GM18519 (cell line): ENCODE measurements around the gene AP2A2.
"Not testable (repeated sequence)": the region's sequence is repeated elsewhere in the genome, so short reads cannot be mapped to it uniquely, and the experiment has no call there.

Source experiments
- ATAC-seq: cut with Tn5 transposase; IDR thresholded peaks from one replicate; pipeline ENCODE4 v1.9.1; 2021; ENCODE audit warnings: mild to moderate bottlenecking, moderate library complexity; ENCODE audit not compliant: unreplicated experiment, low FRiP score

Gene AP2A2

DNA sequence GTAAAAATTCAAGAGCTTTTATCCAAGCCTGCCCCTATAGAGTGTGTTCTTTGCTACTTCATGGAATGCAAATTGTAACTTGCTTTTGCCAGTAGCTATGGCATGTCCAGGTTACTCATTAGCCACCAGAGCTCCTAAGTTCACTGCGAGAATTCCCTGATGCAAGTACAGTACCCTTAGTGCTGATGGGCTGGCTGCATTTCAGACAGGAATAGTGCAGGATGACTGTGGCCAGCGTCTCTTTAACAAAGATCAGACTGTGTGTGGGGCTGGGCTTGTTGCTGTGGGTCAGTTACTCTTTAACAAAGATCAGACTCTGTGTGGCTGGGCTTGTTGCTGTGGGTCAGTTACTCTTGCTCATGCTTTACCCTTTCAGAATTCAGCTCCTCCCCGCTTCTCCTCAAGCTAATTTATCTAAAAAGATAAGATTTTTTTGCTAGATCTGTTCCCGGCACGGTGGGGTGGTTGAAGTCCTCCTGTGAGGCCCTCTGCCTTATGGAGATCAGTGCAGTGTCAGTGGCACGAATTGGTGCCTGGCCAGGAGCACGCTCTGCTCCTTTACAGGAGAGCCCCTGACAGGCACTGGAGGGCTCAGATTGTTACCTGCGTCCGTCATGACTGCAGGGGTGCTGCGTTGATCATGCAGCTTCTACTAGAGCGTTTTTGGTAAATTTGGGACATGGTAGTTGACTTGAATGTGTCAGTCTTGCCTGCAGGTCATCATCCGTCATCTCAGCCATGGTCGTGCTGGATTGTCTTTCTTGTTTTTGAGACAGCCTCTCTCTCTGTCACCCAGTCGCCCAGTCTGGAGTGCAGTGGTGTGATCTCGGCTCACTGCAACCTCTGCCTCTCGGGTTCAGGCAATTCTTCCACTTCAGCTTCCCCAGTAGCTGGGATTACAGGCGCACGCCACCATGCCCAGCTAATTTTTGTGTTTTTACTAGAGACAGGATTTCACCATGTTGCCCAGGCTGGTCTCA lies 27.0 kb downstream of the AP2A2 start:
- no peak for ATAC-seq

DNA sequence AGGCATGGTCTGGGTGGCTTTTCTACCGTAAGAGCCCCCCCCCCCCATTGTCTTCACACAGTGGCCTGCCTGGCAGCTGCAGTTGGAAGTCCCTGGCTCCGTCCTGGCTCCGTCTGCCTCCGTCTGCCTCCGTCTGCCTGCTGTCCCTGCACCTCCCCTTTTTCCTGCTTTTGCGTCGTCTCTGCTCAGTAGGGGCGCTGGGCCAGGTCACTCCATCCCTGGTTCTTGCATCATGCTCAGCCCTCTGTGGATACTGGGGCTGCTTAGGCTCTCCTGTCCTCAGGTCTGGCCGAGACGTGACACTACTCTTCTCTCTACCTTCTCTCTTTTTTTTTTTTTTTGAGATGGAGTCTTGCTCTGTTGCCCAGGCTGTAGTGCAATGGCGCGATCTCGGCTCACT lies 27.8 kb downstream of the AP2A2 start:
- ATAC-seq, result no peak

DNA sequence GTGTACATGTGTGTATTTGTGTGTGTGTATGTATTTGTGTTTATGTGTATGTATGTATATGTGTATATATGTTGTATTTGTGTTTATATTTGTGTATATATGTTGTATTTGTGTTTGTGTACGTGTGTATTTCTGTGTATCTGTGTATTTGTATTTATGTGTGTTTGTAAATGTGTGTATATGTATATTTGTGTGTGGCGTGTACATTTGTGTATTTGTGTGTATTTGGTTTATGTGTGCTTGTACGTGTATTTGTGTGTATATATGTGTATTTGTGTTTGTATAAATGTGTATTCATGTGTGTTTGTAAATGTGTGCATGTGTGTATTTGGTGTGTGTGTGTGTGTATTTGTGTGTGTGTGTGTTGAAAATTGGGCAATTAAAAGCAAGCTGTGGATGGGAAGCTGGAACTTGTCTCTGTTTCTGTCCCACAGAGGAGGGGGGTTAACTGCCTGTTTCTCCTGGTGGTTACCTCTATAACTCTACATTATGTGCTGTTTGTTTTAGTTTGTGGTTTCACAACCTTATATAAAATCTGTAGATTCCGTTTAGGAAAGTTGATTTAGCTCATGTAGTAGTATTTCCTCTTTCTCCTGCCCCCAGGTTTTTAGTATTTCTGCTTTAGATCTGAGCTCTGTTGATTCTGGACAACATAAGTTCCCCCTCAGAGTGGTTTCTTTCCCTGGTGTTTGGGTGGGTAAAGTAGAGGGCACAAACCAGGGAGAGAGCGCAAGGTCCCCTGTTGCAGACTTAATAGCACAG lies 28.9 kb downstream of the AP2A2 start:
- ATAC-seq, result no peak

DNA sequence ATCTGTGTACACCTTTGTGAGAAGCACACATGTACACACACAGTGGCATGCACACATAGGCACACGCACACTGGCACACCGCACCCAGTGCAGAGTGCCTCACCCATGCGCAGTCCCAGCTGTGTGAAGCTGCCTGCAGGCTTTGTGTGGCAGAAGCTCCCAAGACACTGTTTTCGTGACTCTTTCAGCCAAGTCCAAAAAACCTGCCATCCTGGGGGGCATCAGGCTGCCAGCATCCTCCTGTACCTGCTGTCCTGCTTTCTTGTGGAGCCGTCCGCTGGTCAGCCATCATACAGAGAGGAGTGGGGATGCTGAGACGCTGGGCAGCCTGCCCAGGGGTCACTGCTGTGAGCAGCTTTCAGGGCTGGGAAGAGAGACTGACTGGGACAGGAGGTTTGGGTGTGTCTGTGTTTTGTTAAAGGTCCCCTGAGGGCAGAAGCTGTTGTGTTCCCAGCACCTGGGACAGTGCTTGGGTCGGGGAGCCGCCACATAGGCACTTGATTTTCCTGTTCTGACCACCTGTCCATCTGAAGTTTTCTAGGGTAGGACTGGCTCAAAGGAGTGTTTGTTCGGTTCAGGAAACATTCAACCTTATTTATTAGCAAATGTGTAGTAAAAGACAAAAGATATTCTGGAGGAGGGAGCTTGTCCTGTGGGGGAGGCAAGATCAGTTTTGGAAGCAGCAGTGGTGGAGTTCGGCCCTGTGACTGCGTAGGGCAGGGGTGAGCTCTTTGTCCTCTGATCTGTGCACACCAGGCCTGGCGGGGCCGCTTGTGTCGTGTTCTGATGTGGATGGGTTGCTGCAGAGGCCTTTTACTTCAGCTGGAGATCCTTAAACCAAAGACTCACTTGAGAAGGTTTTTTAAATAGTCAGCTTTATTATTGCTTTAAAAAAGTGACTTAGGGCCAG lies 29.7 kb downstream of the AP2A2 start:
- ATAC-seq, result no peak

DNA sequence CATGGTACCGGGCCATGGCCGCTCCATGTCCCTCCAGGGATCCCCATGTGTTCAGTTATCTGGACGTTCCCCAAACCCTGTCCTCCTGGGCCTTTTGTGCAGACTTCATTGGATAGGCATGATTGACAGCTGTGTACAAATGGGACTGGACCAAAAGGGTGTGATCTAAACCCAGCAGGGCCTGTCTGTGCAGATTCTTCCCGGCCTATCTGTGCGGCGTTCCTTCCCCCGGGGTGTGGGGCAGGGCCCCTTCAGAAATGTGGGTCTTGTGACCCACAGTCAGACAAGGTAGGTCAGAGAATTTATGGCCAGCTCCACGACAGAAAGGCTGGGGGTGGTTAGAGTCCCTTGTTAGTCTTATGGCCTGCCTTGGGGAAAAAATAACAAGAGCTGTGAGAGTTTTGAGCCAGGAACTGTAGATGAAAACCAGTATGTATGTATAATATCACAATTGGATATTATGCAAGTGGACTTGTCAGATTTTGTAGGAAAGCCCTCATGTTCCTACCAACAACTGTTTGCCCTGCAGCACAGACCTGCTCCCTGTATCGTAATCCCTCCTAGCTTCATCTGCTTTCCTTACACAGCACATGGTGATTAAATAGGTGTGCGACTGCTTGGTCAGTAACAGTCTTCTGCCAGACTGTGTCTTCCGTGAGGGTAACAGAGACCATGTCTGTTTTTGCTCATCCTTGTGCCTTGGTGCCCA lies 31.7 kb downstream of the AP2A2 start:
- ATAC-seq, result no peak

DNA sequence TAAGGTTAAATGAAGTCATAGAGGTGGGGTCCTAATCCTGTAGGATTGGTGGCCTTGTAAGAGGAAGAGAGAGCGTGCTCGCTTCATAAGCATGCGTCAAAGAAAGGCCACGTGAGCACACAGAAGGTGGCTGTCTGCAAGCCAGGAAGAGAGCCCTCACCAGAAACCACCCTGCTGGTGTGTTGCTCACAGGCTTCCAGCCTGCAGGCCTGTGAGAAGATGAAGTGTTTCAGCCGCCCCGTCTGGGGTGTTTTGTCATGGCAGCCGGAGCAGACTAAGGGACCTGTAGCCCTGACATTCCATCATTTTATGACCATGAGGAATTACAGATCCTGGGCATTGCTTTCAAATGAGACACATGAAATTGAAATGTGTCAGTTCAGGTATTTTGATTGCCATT lies 32.4 kb downstream of the AP2A2 start:
- ATAC-seq, result no peak

DNA sequence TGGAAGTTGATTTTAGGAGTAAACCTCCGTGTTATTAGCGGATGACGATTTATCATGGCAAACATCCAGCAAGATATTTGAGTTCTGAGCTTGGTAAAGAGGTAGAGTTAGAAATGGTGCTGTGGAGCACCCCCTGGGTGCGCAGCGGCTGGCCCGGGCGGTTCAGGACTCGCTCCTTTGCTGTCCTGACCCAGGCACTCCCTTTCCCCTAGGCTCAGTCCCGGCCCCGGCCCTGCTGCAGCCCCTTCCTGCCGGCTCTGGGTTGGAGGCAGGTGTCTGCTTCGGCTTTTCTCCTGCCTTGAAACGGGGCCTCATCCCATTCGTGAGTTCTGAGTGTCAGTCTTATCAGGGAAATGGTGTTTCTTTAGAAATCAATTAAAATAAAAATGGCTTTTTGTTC lies 33.4 kb downstream of the AP2A2 start:
- no peak for ATAC-seq

DNA sequence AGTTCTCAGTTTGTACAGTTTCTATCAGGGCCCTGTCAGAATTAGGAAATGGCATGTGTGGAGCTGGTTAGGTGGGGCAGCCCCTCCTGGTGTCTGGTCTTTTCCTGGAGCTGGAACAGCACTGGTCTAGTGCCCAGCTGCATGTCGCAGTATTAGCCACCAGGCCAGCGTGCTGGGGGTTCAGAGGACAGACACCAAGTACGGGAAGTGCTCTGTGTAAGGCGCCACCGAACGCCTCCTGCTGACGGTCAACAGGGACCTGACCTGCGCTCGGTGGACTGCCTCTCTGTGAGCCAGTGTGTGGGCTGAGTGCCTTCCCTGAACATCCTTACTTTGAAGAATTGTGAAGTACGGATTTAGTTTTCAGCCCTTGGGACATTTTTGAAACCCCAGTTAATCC lies 33.9 kb downstream of the AP2A2 start:
- ATAC-seq, result no peak

DNA sequence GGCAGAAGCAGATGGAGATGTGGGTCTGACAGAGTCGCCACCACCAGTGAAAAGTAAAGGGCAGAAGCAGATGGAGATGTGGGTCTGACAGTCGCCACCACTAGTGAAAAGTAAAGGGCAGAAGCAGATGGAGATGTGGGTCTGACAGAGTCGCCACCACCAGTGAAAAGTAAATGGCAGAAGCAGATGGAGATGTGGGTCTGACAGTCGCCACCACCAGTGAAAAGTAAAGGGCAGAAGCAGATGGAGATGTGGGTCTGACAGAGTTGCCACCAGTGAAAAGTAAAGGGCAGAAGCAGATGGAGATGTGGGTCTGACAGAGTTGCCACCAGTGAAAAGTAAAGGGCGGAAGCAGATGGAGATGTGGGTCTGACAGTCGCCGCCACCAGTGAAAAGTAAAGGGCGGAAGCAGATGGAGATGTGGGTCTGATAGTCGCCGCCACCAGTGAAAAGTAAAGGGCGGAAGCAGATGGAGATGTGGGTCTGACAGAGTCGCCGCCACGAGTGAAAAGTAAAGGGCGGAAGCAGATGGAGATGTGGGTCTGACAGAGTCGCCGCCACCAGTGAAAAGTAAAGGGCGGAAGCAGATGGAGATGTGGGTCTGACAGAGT lies 35.7 kb downstream of the AP2A2 start:
- ATAC-seq, result not testable (repeated sequence)

DNA sequence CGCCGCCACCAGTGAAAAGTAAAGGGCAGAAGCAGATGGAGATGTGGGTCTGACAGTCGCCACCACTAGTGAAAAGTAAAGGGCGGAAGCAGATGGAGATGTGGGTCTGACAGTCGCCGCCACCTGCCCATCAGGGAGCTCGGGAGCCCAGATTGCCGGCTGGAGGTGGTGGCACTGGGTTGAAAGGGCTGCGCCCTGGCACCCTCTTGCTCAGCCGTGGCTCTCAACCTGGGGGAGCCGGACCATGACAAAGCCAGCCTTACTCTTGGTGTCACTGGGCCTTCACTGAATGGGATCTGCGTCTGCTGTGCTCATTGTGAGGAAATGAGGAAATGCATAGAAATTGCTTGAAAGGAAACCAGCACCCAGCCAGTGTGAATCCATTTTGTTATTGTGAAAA lies 36.3 kb downstream of the AP2A2 start:
- ATAC-seq, result no peak

DNA sequence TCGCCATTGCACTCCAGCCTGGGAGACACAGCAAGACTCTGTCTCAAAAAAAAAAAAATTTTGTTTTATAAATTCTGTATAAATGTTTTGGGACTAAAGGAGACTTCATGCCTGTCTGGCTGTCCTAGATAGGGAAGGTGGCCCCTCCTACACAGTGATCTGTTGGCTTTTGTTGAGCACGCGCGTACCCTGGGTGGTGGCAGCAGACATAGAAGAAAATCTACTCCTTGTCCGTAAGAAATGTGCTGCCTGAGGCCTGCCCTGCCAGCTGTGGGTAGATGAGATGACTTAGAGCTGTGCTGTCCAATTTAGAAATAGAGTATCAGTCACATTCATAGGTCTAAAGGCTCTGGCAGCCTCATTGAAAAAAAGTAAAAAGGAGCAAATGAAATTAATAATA lies 37.0 kb downstream of the AP2A2 start:
- no peak for ATAC-seq

DNA sequence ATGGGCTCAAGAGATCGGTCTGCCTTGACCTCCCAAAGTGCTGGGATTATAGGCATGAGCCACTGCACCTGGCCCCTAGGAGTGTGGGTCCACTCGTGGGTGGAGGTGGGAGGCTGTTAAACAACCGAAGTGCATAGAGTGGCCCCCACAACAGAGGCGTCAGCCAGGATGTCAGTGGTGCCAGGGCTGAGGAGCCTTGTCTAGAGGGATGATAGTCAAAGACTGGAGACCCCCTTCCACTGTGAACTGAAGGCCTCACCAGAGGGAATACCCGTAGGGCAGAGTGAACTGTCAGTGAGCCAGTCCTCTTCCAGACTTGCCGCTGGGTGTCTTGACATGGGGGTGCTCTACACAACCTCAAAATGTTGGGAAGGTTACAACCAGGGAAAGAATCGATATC lies 38.2 kb downstream of the AP2A2 start:
- no peak for ATAC-seq

DNA sequence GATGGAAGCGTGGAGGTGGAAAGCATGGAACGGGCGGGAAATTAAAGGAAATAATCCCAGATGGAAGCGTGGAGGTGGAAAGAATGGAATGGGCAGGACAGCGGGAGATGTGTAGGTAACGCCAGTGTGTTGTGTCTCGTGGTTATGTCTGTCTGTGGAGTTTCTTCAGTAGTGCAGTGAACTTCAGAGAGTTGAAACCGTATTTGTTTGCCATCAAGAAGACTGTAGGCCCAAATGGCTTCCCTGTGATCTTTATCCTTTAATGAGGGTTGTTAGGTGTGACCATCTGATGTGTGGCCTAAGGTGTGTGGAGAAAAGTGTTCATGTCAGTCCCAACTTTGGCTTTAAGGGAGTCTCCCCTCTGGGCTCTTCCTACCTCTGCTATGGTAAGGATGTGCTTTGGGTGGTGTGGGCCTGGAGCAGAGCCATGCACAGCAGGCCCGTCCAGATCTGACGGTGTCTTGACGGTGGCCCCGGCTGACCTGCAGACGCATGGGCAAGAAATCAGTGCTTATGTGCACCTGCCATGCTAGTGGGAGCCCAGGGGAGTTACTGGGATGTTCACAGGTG lies 39.6 kb downstream of the AP2A2 start:
- no peak for ATAC-seq

DNA sequence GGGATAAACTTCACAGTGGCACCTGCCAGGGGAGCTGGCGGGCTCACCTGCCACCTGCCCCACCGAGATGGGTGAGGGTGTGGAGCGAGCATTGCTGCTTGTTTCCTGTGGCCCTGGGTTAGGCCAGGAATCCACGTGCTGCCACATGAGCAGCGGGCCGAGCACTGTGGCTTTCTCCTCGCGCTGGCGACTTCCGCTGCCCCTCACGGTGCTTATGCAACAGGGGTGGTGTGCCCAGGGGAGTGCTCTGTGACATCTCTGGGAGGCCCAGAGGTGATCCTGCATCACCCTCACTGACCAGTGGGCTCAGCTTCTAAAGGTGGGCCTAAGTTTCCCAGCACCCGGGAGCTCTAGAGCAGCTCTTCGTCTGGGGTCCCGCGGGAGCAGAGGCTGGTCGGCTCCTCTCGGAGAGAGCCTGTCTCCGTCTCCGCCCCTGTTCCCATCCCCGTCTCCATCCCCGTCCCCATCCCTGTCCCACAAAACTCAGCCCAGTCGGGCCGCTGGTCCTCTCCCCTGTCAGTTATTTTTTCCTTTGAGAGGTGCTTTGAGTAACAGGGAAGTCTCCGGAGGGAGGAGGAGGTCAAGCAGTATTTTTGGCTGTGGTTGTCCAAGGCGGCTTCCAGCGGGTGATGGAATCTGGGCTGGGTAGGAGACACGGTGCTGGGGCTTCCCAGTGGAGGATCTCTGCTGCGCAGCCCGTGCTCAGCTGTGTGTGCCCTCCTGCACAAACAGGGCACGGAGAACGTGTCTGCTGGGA lies 42.5 kb downstream of the AP2A2 start:
- no peak for ATAC-seq

DNA sequence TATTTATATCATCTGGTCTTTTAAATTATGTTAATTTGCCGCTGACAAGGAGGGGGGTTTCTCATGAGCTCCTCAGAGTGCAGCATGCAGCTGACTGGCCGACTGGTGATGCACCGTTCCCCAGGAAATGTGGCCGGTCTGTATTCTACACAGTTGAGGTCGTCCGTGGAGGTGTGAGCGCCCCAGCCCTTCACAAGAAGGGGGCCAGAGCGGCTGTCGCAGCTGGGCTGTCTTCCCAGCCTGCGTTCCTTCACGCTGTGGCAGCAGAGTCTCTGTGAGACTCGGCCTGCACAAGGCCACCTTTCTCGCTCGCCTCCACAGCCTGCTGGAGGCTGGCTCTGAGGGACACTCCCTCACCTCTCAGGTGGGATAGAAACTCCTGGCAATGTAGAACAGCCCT lies 43.2 kb downstream of the AP2A2 start:
- ATAC-seq, result no peak

DNA sequence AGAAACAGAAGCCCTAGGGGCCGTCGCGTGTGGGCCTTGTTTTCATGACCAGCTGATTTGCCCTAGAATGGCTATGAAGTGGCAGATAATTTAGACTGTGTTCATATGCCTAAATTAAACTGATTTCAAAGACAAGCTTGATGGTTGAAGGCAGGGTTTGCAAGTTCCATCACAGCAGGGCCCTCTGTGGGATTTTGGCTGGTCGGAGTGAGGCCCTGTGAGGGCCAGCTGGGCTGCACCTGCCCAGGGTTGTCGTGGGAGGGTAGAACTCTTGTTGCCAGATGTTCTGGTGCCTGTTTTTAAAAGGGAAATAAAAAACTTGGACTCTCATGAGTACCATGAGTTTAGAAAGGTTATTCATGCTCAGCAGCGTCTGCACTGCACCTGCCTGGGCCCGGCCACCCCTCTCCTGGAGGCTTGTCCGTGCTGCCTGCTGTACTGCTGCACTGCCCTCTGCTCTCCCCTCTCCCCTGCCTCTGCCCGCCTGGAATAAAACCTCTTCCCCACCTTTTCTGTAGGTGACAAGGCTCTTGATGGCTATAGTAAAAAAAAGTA lies 44.1 kb downstream of the AP2A2 start:
- no peak for ATAC-seq

DNA sequence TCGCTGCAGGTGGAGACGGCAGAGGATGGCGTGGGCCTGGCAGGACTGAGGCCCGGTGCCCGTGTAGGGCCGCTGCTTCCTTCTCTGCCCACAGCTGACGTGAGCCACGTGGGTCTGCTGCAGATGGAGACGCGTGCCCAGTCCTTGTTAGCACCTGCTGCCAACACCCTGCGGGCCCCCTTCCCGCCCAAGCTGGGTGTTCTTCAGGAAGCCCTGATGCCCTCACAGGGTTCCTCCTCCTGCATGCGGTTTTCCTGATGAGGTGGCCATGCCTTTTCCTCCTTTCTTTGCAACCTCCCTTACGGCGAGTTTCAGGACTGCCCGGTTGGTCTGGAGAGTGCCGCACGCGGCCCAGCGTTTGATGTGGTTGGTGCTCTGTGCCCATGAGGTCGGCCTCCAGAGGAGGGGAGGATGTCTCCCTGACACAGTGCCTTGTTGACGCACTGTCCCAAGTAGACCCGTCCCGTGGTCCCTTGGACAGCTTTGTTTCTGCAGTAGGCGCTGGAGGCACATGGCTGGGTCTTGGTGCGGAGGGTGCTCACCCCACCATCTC lies 44.7 kb downstream of the AP2A2 start:
- no peak for ATAC-seq

DNA sequence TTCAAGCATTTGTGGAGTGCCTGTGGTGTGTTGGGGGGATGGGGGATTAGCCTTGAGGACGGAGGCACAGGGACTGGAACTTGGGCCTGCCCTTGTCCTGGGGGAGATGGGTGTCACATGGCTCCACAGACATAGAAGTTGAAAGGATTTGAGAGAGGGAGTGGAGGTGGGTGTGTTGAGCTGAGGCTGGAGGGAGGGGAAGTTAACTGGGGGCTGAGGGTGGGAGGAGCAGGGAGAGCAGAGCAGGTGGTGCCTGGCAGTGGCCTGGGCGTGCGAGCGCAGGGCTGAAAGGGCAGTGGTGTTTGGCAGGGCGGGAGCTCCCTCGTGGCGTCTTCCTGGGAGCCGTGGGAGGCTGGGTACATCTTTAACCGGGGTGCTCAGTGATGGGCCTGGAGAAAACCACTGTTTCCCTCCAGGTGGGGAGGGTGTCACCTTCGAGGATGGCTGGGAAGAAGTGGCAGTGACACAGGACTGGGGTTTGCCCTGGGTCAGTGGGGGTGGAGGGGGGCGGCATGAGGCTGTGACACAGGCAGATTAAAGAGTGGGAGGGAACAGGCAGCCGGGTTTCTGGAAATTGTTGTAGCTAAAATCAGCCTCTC lies 45.5 kb downstream of the AP2A2 start:
- ATAC-seq, result no peak
